GM20431 (cell line): ENCODE measurements around the gene CORO2A.
"Not testable (repeated sequence)": the region's sequence is repeated elsewhere in the genome, so short reads cannot be mapped to it uniquely, and the experiment has no call there.

Experiments
- in situ Hi-C: fragments of 300-500 bp; cut with MseI, MboI; formaldehyde crosslinking; loops from one replicate; pipeline ENCODE4 v1.15.0; 2020; ENCODE audit warnings: low sequenced_read_pairs; ENCODE audit not compliant: unreplicated experiment

Gene CORO2A

GRCh38 chr9:98146101-98146991 lies 46.1 kb downstream of the CORO2A start:
- in situ Hi-C loops: no loop called here

DNA sequence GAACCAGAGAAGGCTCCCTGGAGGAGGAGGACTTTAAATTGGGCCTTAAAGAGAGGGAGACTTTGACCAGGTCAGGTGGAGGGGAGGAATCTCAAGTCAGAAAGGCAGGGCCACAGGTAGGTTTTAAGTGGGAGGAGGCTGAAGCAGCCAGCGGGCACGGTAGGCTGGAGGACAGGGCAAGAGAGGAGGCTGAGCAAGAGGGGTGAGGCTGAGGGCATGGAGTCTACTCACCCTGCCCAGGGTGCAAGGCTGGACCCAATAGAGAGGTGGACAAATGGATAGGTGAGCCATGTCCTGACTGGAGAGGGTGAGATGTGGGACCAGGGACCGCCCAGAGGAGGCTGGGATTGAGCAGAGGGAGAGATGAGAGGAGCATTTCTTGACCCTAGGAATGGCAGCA lies 47.8 kb downstream of the CORO2A start:
- in situ Hi-C loops: no loop called here

- in situ Hi-C loops: no loop called here
Measured at GRCh38 chr9:98144076-98144475, 48.4 kb downstream of the CORO2A start.

- in situ Hi-C loops: no loop called here
Measured at GRCh38 chr9:98142925-98143481, 49.4 kb downstream of the CORO2A start.

DNA sequence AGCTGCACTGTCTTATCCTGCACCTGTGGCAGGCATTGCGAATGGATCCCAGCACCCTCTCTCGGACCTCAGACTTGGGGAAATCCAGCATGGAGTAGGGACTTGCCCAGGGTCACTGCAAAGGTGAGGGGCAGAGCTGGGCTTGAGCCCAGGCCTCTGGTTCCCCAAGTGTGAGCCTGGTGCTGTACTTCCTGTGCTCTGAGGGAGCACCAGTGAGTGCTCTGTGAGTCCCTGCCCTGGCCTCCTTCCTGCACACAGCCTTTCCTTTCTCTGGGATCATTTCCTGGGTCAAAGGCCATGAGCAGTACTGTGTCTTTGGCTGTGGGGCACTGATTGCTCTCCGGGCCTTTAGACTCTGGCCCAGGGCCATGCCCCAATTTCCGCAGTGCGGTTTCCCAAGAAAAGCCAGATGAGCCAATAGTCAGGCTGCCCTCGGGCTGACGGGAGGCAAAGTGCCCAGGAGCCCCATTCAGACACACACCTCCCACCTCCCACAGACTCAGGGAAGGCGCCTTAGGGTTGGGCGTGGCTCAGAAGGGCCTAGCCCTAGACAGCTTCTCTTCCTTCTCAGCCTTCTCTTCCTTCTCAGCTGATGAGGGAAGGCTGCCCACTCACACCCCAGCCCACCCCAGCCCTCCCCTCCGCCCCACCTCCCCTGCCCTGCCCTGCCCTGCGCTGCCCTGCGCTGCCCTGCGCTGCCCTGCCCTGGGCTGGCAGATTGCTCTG lies 50.1 kb downstream of the CORO2A start:
- in situ Hi-C loops: no loop called here

DNA sequence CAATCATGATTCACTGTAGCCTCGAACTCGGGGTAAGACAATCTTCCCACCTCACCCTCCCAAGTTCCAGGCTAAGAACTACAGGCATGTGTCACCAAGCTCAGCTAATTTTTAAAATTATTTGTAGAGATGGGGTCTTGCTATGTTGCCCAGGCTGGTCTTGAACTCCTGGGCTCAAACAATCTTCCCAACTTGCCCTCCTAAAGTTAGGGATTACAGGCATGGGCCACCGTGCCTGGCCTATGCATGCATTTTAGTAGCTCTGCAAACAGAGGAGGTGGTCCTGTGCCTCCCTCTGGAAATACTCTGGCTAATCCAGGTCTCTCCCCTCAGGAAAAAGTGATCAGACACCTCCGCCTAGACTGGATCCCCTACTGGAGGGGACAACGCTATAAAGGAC lies 51.9 kb downstream of the CORO2A start:
- in situ Hi-C loops: no loop called here

GRCh38 chr9:98136489-98136888 lies 55.9 kb downstream of the CORO2A start:
- in situ Hi-C loops: no loop called here

DNA sequence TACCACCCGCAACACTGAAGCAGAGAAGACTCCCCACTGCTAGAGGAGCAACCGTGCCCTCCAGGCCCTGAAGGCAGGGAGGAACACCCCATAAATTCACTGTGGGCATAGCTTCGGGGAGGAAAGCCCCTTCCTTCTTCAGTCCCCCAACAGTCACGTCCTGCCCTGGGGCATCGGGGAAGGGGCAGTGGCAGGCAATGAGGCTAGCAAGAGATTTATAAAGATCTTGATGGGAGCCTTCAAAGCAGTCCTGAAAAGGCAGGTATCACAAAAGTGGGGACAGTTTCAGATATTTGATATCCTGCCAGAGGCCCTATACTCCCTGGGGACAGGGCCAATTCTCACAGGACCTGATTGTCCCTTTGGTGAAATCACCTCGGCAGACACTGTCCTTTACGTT lies 56.5 kb downstream of the CORO2A start:
- in situ Hi-C loops: no loop called here

DNA sequence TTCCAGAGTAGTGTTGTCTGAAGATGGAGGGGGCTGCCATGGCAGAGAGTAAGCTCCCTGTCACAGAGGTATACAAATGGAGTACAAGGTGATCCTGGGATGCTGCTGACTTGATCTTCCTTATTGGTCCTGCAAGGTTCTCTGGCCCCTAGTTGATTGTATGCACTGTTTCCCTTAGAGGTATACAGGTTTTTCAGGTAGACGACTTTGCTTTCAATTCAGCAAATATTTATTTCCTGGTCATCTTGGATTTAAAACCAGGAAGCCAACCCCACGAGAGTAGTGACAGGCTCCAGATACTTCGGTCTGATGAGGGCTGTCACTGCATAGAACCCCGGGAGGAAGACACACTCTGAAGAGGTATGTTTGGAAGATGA lies 56.9 kb downstream of the CORO2A start:
- in situ Hi-C loops: no loop called here

GRCh38 chr9:98134702-98135557 lies 57.5 kb downstream of the CORO2A start:
- in situ Hi-C loops: no loop called here

DNA sequence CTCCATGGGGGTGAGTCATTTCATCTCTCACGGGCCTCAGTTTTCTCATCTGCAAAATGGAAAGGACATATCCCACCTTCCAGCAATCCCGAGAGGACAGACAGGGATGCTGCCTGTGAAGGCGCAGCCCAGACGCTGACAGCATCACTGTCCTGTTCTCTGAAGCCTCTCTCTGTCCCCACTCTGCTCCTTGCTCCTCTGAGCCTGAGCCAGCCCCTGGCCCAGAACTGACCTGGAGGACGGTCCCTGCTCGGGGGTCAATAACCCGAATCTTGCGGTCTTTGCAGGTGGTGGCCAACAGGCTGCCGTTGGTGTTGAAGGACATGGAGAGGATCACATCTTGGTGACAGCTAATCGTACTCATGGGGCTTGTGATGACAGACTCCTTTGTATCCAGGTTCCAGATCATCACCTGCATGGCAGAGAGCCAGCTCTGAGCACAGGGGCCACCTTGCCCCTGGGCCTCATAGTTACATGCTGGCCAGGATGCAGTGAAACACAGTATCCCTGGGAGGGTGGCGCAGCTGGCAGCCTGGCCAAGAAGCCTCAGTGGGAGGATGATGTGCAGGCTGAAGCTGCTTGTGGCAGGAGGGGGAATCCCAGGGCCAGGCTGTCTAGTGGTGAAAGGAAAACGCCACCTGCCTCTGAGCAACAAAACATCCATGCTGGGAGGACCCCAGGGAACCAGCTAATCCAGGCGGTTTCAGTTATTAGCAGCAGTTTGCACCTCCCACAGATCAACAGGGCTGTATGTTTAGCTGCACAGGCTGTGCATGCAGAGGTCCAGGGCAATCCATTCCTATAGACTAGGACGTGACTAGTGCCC lies 59.4 kb downstream of the CORO2A start:
- in situ Hi-C loops: no loop called here

- in situ Hi-C loops: no loop called here
Measured at GRCh38 chr9:98132158-98132557, 60.3 kb downstream of the CORO2A start.

- in situ Hi-C loops: no loop called here
Measured at GRCh38 chr9:98130576-98131228, 61.7 kb downstream of the CORO2A start.

GRCh38 chr9:98130060-98130459 lies 62.4 kb downstream of the CORO2A start:
- in situ Hi-C loops: not testable (repeated sequence)

GRCh38 chr9:98129451-98129881 lies 63.0 kb downstream of the CORO2A start:
- in situ Hi-C loops: no loop called here

- in situ Hi-C loops: no loop called here
Measured at GRCh38 chr9:98128316-98128715, 64.1 kb downstream of the CORO2A start.

DNA sequence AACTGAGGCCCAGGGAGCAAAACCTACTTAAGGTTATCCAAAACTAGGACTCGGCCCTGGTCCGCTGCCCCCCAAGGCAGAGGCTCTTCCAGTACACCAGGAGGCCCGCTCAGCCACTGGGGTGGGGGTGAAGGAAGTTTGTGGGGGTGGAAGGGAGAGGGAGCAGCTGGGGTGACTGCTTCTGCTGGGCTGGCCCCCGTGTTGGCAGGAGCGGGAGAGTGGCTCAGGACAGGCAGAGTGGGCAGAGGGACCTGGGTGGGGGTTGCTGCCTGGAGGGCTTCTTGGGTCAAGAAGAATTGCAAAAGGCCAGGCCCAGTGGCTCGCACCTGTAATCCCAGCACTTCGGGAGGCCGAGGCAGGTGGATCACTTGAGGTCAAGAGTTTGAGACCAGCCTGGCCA lies 65.2 kb downstream of the CORO2A start:
- in situ Hi-C loops: no loop called here

DNA sequence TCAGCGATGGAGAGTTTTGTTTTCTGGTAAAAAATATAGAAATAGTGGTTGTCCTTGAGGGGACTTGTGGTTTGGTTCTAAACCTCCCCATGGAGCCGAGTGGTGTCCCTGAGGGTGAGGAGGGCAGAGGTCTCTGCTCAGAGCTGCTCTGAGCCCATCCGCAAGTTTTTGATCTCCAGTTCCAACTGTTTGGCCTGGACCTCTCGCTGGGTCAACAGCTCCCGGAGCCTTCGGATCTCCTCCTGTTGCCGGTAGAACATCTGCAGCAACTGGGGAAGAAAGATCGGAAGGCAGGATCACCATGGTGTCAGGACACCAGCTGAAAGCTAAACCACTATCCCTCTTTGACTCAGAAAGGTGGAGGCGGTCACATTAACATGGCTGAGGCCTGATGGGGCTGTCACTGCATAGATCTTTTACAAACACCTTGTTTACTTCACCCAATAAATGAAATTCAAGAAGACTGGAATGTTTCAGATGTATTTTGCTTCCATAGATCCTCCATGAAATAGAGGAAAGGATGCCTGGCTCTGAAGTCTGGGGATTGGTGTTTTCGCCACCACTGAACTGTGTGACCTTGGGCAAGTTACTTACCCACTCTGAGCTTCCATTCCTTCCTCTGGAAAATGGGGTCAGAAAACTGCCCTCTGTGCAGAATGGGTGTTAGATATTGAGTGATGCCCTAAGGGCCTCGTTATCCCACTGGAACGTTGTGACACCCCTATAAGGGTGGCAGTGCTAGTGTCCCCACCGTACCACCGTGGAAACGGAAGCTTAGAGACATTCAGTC lies 67.6 kb downstream of the CORO2A start:
- in situ Hi-C loops: no loop called here
